GM12801 (cell line): ENCODE measurements around the gene IL18.

Source experiments
- TF ChIP-seq, protein P1 (sequence below): IDR thresholded peaks from one replicate; pipeline ENCODE4 v1.5.1; 2011; ENCODE audit warnings: control low read depth; ENCODE audit not compliant: insufficient read length; ENCODE audit errors: extremely low read depth

IL18 gene

GRCh38 chr11:112128483-112129121 is 35.3 kb downstream of the IL18 start:
- TF ChIP-seq, protein P1, sequence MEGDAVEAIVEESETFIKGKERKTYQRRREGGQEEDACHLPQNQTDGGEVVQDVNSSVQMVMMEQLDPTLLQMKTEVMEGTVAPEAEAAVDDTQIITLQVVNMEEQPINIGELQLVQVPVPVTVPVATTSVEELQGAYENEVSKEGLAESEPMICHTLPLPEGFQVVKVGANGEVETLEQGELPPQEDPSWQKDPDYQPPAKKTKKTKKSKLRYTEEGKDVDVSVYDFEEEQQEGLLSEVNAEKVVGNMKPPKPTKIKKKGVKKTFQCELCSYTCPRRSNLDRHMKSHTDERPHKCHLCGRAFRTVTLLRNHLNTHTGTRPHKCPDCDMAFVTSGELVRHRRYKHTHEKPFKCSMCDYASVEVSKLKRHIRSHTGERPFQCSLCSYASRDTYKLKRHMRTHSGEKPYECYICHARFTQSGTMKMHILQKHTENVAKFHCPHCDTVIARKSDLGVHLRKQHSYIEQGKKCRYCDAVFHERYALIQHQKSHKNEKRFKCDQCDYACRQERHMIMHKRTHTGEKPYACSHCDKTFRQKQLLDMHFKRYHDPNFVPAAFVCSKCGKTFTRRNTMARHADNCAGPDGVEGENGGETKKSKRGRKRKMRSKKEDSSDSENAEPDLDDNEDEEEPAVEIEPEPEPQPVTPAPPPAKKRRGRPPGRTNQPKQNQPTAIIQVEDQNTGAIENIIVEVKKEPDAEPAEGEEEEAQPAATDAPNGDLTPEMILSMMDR: no peak

GRCh38 chr11:112127056-112127455 is 36.8 kb downstream of the IL18 start:
- TF ChIP-seq, protein P1: no peak

GRCh38 chr11:112123129-112123528 is 40.8 kb downstream of the IL18 start:
- TF ChIP-seq, protein P1: no peak

GRCh38 chr11:112121981-112122615 is 41.8 kb downstream of the IL18 start:
- TF ChIP-seq, protein P1: no peak

DNA sequence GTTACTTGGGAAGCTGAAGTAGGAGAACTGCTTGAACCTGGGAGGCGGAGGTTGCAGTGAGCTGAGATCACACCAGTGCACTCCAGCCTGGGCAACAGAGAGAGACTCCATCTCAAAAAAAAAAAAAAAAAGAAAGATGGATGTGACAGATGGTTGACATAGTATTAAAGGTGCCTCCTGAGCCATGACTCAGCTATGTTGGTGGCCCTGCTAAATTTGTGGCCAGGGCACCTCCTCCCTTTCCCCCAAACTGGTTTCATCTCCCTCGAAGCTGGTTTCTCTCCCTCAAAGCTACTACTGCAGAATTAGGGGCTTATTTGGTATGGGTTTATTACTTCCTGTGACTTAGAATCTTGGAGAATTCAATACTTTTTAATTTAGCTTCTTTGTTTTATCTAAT is 45.7 kb downstream of the IL18 start:
- TF ChIP-seq, protein P1: no peak

DNA sequence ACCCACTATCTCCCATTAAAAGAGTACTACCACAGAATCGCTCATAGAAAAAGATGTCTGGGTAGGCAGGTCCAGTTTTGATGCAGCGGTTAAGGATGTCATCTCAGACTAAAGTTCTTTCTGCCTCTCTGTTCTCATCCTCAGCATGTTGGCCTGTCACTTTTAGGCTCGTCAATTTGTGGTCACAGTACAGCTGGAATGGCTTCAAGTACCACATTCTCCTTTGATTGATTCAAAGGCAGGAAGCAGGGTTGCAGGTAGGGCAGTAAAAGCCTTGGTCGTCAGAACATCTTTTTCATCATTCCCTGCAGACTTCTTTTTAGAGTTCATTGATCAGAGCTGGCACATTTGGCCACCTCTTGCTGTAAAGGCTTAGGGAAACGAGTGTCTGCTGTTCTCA is 48.5 kb downstream of the IL18 start:
- TF ChIP-seq, protein P1: no peak

DNA sequence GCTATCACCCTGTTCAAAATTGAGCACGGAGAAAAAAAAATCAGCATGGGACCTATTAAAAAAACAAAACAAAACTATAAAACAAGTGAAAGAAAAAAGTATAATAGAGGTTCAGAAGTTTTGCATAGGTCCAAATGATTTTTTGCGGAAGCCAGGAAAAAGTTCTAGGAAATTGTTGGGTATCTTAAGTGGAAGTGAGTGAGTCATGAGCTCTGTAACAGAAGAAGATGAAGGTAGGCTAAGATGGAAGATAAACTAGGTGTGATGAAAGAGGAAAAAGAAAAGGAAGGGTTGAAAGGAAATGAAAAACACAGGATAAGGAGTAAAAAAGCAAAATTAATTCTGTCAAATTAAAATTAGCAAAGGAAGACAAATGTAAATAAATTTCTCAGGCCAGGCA is 49.4 kb downstream of the IL18 start:
- TF ChIP-seq, protein P1: no peak
